CD4-positive, alpha-beta T cell treated with Interleukin-4 for 4 hours (primary cell): Measurements from ENCODE around the gene MCF2L.

ENCODE experiments used
- DNase-seq: peaks from one replicate; pipeline ENCODE4 v3.0.0-alpha.2; 2020

MCF2L gene

DNA sequence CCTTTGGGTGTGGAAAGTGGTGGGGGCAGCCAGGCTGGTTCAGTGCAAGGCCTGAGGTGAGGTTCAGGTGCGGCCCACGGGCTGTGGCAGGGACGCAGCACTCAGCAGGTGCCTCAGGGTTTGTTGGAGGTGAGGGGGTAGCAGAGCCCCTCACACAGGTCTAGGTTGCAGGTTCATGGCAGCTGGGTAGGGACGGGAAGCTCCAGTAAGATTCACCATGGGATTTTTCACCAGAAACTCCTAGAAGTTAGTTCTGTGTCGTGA lies 14.0 kb downstream of the MCF2L start:
- no peak for DNase-seq

DNA sequence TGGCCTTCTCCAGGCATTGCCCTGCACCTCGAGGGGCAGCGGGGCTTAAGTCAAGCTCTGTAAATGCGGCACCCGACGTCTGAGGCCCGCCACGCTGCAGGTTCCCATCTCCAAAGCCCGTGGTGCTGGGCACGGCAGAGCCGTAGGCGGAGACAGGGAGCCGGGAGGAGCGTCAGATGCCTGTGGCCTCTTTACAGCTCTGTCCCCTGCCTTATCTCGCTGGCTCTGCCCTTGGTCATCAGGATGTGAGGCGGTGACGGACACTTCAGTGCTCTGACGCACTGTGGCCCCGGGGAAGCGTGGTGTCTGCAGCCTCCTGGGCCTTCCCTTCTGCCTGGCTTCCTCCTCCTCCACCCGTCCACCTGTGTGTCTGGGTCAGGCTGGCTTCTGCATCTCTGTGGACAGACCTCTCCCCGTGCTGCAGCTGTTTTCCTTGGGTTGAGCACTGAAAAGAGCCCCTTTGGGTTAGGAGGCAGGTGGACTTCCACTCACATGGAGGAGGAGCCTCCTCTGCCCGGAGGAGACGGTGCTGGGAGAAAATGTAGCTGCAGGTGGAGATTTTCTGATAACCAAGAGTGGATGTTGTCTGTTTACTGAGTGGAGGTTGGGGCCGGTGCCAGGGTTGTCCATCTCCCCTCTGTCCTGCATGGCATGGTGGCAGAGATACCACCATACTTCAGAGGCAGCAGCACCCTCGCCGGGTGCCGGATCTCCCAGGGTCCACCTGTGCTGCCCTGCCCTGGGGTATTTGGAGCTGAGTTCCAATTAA lies 14.6 kb downstream of the MCF2L start:
- DNase-seq: no peak

DNA sequence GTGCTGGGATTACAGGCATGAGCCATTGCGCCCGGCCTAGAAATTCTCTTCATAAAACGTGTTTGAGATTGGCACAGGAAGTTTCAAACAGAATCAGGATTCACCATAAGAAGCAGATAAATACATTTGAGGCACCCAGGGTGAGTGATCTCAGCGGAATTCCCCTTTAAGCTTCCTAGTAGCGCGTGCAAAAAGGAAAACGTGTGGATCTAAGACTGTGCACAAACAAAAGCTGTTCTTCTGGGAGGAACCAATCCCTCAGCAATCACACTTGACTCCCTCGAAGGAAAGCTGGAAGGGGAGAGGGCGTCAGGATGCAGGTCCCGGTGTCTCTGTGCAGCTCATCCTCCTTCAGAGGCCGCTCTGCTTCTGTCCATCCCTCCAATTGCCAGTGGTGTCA lies 15.5 kb downstream of the MCF2L start:
- no peak for DNase-seq

DNA sequence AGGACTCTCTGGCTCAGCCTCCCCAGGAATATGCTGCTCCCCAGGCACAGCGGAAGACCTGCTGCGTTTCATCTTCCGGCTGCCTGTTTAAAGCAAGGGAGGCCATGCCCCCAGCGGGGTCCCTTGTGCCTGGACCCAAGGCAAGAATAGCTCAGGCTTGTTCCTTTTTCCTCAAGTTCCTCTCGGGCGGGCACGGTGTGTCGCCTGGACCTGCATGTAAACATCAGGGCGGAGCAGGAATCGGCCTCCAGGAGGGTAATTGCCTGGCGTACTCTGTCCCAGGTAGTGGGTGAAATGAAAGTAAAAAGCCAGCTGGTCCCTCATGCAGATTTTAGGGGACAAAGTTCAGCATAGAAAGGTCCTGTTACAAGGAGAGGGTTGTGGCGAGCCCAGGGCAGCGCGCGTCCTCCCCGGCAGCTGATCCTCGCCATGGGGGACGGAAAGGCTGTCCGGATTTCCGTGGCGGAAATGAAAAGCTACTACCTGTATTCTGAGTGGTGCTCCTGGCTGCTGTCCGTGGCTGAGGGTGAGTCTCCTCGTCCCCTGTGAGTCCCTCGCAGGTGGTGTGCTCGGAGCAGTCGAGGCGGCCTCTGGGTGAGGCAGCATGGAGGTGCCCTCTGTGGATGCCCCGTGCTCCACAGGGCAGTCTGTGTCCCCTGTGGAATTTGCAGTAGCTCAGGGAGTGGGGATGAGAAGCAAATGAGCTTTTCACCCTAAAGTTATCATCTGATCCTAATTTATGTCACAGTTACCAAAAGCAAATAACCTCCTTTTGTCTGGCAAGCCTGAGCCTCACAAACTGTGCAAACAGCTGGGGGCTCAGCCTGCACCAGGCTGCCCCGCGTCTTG lies 16.2 kb downstream of the MCF2L start:
- no peak for DNase-seq

DNA sequence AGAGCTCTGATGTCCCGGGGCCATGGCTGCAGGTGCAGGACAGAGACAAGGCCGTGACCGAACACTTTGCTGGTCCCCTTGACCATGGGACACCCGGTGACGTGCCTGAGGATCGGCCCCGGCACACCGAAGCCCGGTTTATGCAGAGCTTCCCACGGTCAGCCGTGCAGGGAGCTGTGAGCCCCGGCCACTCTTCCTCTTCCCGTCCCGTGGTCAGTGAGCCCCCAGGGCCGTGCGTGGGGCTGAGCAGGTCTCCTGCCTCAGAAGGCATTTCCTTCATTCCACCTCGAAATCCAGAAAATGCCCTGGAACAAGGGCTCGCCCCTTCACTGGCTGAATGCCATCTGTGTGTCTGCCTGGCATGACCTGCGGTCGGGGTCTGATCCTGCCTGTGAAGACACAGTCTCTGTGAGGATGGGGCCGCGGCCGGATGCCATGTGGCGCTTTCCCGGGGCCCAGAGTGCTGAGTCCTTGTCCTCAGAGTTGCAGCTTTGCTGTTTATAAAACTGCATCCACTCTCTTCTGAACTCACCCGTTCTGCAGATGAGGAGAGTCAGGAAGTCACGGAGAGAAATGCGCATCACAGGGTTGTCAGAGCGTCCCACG lies 16.9 kb downstream of the MCF2L start:
- DNase-seq: no peak

DNA sequence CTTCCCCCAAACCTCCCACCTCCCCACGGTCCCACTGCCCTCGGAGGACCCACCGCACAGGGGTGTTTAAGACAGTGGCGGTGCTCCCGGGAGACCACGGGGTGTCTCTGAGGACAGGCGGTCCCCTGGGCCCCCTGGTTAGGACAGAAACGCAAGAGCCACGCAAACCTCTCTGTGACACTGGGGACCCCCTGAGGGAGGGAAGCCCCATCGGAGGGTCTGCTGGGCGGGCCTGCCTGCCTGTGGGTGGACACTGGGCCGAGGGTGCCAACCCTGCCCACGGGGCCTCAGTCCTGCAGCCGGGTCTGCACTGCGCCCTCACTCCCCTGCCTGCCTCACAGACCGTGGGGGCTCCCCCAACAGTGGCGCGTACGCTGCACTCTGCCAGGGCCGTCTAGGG lies 17.5 kb downstream of the MCF2L start:
- DNase-seq: no peak

DNA sequence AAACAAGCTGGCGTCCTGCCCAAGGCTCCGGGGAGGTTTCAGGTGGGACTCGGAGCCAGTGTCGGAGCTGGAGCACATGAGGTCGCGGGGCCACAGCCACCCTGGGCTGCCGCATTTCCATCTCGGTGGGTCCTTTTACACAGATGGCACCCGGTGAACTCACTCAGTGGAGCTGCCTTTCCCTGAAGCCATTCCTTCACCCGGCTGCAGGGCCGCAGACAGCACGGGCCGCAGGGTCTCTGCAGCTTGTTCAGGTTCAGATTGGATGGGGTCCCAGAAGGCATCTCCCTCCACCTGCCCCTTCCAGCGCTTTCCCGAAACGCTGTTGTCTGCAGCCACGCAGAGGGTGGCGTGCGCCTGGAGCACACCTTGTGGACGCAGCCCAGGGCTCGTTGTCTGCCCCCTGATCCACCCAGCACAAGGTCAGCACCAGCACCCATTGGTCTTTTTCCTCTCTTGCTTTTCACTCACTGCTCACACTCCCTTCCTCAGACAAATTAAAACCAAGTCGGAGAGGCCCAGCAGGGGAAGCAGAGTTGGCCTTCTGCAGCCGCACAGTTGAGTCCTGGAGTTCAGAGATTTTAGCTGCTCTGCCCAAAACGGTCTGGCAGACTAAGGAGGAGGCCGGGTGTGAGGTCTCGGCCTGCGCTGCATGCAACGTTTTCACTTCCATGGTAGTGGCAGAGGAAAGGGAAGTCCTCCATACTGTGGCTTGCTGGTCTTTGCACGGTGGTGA lies 18.1 kb downstream of the MCF2L start:
- DNase-seq: no peak

DNA sequence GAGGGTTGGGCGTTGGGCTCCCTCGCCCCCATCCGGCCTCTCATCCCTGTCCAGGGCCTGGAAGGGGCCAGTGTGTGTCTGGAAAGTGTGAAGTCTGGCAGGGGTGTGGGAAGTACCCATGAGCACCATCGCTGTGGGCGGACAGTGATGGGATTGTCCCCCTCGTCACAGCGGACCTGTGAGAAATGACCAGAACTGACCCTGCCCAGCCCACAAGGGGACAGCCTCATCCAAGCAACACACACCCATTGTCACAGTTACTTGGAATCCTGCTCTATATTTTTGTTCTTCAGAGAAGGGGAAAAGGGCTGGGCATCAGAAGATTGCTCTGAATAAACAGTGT lies 18.6 kb downstream of the MCF2L start:
- DNase-seq: no peak

DNA sequence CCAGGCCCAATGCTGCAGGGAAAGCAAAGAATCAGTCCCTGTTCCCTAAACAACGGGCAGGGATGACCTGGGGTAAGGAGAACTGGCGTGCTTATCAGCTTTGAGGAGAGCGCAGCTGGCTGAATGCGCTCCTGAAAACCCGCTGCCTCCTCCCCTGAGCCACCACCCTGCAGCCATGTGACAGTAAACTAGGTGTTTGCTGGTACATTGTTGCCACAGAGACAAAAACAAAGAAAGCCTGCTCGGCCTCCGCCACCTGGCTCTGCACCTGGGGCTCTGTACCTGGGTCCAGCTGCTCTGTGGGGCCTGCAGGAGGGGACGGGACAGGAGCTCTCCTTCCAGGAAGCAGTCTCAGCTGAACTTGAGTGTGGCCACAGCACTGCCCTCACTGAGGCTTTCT lies 21.8 kb downstream of the MCF2L start:
- DNase-seq: no peak

DNA sequence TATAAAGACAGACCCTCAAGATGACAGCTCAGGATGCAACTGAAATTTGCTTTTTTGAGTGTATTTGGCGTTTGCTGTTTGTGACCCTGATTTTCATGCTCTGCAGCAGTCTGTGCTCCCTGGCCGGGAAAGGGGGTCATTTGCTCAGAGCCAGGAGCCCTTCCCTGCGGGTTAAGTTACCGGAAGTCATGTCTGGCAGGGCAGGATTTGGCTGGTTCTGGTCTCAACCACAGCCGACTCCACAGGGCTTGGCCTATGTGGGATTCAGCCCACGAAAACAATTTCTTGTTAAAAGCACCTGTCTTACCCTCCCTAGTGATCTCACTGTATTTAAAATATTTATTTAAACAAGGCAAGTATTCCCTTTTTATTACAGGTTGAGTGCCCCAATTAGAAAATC lies 22.6 kb downstream of the MCF2L start:
- no peak for DNase-seq

DNA sequence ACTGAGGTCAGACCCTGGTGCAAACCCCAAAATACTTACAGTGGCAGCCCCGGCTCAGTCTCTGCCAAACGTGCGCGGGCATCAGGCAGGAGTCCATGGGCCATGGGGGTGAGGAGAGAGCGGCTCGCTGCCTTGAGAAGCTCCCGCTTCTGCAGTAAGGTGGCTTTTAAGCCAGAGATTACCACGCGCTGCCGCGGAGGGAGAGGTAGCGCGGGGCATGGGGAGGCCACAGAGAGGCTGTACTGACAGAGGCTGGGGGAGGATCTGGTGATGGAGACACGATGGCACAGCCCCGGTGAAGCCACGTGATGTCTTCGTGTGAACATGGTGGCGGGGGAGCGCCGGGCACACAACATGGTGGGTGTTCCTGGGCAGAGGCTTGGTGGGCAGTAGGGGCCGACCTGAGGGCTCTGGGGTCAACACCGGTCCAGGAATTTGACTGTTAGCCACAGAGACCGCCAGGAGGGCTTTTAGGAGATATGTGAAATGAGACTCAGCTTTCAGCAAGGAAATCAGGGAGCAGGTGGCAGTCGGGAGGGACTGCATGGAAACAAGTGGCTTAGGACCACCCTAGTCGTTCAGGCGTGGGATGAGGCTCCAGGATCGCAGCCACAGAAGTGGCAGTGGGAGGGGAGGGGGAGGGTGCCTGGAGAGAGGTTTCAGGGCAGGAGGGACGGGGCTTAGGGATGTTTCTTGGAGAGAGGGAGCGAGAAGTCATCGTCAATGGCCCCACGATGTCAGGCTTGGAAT lies 24.1 kb downstream of the MCF2L start:
- no peak for DNase-seq

DNA sequence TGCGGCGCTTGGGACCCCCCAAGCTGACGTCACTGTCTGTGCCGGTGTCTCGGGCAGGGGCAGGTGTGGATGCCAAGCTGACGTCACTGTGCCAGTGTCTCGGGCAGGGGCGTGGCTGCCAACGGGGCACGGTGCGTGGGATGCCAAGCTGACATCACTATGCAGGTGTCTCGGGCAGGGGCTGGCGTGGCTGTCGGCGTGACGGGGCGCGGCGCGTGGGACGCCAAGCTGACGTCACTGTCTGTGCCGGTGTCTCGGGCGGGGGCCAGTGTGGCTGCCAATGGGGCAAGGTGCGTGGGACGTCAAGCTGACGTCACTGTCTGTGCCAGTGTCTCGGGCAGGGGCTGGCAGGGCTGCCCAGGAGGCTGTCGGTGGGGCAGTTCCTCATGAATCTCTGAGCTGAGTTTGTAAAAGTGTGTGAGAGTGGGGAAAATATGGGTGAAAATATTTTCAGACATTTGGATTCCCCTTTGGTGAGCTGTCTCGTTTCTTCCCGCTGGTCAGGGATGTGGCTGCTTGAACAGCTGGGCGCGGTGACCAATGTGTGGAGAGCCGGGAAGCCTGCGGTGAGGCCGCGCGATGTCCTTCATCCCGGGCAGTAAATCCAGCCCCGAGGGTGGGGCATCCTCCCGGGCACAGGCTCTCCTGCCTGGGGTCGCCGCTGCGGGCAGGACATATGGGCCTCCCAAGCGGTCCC lies 25.2 kb downstream of the MCF2L start:
- no peak for DNase-seq

DNA sequence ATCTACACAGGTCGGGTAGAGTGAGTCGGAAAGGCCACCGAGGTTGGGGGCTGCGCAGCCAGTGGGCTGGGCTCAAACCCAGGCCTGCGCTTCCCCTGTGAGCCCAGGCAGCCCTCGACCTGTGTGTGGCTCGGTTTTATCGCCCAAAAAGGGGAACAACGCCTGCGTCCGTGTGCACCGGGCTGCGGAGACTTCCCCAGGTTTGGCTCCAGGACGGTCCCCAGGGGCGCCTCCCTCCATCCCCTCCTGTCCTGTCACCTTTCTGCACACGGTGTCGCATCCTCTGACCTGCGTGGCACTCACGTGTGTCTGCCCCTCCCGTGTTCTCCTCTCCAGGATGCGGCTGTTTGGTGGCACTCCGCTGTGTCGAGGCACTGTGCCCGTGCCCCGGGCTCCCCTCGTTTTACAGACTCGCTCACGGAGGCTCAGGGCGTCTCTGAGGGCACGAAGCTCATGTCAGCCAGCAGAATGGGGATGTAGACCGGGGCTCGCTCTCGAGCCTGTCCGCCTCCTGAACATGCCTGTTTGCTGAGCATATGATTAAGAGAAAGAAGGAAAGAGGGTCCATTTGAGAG lies 25.9 kb downstream of the MCF2L start:
- no peak for DNase-seq

DNA sequence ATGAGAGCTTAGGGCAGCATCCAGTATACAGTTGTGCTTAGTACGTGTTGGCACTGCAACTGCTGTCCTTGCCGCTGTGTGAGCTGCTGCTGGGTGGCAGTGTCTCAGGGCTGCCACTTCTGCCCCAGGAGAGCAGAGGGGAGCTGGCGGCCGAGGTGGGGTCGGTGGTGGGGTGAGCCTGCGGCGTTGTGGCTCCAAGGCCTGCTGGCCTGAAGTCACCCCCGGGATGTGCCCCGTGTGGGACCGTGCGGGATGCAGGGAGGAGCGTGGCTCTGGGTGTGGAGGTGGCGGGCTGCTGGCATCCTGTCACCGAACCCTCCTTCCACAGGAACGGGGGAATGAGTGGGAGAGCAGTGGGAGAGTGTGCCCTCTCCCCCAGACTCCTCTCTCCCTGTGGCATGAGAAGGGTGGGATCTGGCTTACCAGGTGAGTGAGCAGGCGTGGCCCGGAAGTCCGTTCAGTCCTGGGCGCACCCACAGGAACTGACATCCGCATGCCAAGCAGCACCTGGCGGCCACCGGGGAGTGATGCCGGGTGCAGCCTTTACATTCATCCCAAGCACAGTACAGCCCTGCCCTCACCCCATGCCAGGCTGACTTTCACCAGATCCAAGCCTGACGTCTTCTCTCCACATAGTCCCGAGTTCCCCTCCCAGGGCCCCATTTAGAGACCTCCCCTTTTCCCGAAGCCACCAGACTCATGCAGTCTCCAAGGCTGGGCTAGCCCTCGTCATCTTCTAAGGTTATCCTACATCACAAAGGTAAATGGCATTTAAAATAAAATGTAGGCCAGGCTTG lies 26.6 kb downstream of the MCF2L start:
- DNase-seq: no peak

DNA sequence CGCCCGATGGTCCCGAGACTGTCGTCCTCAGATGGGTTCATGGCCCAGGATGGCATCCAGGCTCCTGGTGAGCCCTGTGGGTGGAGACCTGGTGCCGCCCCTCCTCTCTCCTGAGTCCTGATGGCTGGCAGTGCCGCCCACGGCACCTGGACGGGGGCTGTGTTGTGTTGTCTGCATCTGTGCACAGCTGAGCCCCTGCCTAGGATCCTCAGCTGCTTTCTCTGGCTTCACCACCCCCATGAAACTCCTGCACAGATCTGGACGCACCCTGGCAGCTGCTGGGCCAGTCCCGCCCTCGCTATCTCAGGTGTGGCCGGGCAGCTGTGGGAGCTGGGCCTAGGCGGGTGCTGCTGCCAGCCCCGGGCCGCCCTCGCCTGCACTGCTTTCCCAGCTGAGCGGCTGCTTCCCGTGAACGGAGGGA lies 27.7 kb downstream of the MCF2L start:
- DNase-seq: no peak

DNA sequence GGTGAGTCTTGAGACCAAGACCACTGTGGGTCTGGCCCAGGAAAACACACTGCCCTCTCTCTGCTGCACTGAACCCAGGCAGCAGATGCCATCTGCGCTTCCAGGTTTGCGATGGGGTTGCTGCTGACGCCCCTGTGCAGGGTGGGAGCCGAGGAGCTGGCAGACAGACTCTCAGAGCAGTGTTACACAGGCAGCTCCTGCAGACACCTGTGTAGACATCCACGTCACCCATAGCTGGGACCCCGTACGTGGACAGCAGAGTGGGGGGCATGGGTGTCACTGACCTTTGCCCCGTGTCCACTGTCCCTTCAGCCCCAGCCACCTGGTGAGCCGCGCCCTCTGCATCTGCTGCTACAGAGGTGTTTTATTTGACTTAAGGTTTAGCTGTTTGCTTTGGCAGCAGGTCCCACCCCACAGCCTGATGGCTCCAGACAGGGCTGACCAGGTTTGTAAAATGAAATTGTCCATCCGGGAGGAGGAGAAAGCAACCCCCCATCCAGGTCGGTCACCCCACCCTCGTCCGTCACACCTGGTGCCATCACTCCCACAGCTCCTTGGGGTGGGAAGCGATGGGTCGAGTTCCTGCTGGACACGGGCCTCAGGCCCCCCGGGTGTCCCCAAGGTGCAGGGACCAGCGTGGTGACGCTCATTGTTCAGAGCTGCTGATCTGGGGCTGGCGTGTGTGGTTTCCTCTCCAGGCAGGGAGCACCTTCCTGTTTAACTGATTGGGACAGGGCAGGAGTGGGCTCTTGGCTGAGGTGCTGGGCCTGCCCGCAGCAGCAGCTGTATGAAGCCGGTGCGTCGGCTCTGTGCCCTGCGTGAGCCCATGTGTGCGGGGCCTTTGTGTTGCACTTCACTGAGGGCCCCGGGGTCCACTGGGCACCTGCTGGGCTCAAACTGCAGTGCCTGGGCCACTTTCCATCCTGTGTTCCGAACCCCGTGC lies 28.4 kb downstream of the MCF2L start:
- DNase-seq: no peak

DNA sequence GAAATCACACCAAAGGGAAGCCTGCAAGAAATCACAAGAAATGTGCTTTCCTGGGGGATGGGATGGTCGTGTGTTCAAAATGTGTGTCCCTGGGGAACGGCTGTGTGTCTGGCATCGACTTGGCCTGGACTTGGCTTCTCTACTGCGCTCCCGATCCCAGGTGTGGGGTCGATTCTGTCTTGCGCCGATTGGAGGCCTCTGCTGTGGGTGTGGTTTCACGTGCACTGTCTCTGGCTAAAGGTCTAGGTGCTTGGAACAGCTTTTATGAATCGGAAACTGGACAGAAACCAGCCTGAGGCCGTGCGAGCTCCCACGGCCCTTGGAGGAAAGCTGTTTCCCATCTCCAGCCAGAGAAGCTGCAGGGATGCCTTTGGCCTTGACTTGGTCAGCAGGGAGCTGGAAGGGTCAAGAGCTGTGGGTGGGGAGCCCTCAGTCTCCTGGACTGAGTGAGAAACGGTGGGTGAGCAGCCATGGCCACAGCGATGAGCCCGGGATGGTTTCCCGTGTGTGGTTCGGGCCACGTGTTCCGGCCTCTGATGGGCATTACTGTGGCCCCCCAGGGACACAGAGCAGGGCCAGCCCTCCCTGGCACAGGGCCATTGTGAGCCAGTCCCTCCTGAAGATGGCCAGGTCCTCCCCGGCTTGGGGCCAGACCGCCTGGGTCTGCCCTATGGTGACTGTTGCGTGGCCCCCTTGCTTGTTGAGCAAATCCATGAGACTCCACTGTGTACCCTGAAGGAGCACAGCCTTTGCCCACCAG lies 29.7 kb downstream of the MCF2L start:
- DNase-seq: no peak

DNA sequence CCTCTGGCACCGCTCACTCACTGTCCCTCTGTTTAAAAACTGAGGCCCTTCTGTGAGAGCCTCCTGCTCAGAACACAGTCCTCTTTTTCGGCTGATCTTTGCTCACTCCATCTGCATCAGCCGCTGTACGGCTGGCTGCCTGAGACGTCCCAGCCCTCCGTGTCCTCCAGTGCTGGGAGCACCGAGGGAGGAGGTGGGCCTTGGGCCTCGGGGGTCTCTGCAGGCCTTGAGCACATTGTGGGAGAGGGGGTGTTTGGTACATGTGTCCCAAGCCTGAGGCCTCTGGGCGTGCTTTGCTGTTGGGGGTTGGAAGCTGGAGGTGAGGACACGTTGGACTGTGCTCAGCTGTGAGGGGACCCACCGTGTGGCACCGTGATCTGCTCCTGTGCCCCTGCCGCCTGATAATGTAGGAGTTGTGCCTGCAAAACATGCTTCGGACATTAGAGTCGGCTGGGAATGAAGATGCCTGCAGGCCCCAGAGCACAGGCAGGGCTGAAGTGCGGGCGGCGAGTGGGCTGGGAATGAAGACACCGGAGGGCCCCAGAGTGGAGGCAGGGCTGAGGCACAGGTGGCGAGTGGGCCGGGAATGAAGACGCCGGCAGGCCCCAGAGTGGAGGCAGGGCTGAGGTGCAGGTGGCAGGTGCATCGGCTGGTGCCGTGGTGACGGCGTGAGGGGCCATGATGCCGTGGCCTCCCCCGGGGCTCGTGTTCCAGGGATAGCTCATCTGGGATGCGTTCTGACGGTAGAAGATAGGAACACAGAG lies 30.6 kb downstream of the MCF2L start:
- no peak for DNase-seq
